GM20431 (cell line): ENCODE measurements around the gene TMEM237.

Experiments
- in situ Hi-C: fragments of 300-500 bp; cut with MseI, MboI; formaldehyde crosslinking; loops from one replicate; pipeline ENCODE4 v1.15.0; 2020; ENCODE audit warnings: low sequenced_read_pairs; ENCODE audit not compliant: unreplicated experiment

The TMEM237 gene

DNA sequence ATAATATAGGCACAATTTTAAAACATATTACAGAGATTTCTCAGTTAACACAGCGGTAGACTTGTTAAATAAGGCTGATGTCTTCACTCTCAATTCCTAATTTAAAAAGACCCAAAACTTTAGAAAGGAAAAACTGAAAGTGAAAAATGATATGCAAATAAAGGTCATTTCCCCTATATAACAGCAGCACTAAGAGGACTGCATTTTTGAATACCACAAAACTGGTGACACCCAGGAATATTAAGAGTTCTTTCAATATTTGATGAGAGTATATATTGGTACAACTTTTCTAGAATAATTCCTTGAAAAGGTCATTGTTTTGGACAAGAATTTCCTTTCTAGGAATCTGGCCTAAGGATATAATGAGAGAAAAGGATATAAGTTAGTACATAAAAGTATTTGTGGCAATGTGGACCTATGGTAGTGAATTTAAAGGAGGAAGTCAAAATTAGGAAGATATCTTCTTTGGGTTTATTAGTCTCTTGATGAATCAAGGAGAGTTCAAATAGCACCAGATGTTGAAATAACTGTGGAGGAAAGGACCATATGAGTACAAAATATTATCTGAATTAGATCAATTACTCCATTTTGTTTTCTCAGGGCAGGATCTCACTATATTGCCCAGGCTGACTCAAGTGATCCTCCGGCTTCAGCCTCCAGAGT is 70.3 kb downstream of the TMEM237 start:
- in situ Hi-C loops: no loop called here
